G401.6 (cell line): Measurements from ENCODE around the gene SIGLEC1.

Experiments used
- FAIRE-seq: peaks from 2 replicates; lab custom pipeline; 2012; peaks lifted over from hg19 to GRCh38; lab: Jason Lieb, UNC

The SIGLEC1 gene

GRCh38 chr20:3744037-3744436 lies 31.6 kb upstream of the SIGLEC1 start:
- no peak for FAIRE-seq

GRCh38 chr20:3743251-3743650 lies 30.9 kb upstream of the SIGLEC1 start:
- FAIRE-seq: no peak

- FAIRE-seq: no peak
These were observed 29.5 kb upstream of the SIGLEC1 start for GRCh38 chr20:3741836-3742458.

- no peak for FAIRE-seq
These were observed 28.4 kb upstream of the SIGLEC1 start for GRCh38 chr20:3740615-3741301.

GRCh38 chr20:3739926-3740451 lies 27.6 kb upstream of the SIGLEC1 start:
- no peak for FAIRE-seq

GRCh38 chr20:3739054-3739925 lies 26.9 kb upstream of the SIGLEC1 start:
- FAIRE-seq: no peak

- FAIRE-seq: no peak
These were observed 26.0 kb upstream of the SIGLEC1 start for GRCh38 chr20:3738111-3739053.

GRCh38 chr20:3735768-3736167 lies 23.4 kb upstream of the SIGLEC1 start:
- FAIRE-seq: no peak

GRCh38 chr20:3734111-3734843 lies 21.9 kb upstream of the SIGLEC1 start:
- no peak for FAIRE-seq

- no peak for FAIRE-seq
These were observed 21.0 kb upstream of the SIGLEC1 start for GRCh38 chr20:3733119-3733995.

GRCh38 chr20:3732327-3733118 lies 20.1 kb upstream of the SIGLEC1 start, which contains the start of gene HSPA12B:
Gene HSPA12B, plus strand, starts transcription at chr20:3732685. Its CDS starts 5,990 bp downstream, at chr20:3738675.
- no peak for FAIRE-seq

GRCh38 chr20:3731944-3732326 lies 19.5 kb upstream of the SIGLEC1 start:
- no peak for FAIRE-seq

- FAIRE-seq: no peak
These were observed 18.6 kb upstream of the SIGLEC1 start for GRCh38 chr20:3730803-3731672.

- no peak for FAIRE-seq
These were observed 17.6 kb upstream of the SIGLEC1 start for GRCh38 chr20:3729811-3730540.

- no peak for FAIRE-seq
These were observed 17.0 kb upstream of the SIGLEC1 start for GRCh38 chr20:3729378-3729777.

- FAIRE-seq: no peak
These were observed 16.5 kb upstream of the SIGLEC1 start for GRCh38 chr20:3728876-3729275.

- FAIRE-seq: no peak
These were observed 16.0 kb upstream of the SIGLEC1 start for GRCh38 chr20:3728354-3728753.
